ENCODE measurements around the gene NEXN. TPM values are rescaled to one million over a fixed set of nuclear protein-coding genes. Genes with fewer than 3 reads are reported as not detected.

The NEXN gene
- total and polyA plus RNA-seq, 2 of the 13 experiments (the other 11 are each of a cell fraction or from before 2014, with no cell fraction given): 0.07 to 0.97 TPM

DNA sequence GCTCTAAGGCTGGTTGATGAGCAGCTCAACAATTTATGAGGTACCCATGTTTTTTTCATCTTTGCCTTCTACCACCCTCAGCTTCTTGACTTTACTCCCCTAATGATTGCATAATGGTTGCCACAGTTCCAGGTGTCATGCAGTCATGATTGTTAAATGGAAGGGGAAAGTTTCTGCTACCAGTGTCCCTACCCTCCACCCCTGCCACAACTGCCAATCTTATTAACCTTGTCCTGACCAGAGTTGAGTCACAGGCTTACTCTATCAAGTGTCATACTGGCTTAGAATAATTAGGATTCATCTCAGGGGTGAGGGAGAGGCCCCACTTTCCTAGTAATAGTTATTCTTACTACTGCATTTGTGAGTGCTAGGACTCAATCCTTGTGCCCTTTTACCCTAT is 98.4 kb downstream of the NEXN start:
- no peak for DNase-seq (ENCODE audit: low spot score)
- Histone ChIP-seq H3K4me1 (ENCODE audit: insufficient read depth, low read length) (peaks cover 61% of the 10 kb centered on the region), H3K79me2 (ENCODE audit: insufficient read depth, low read length) (peaks cover 11% of the 10 kb centered on the region), H3K4me2 (ENCODE audit: low read depth, low read length) (no peak overlapping the region), H3K27me3 (ENCODE audit: control insufficient read depth in 1 of 2, insufficient read depth in 2 of 2, low read length in 2 of 2) (no peaks in the 10 kb centered on the region), H3K9ac (ENCODE audit: insufficient read depth, low read depth, low read length) (no peak overlapping the region), H3K27ac (ENCODE audit: extremely low read length, insufficient read depth, low read length) (no peak overlapping the region), H3K36me3 (replicated peaks in 1 of 2; ENCODE audit: control insufficient read depth in 1 of 2, insufficient read depth in 2 of 2, low read length in 2 of 2) (no peaks in the 10 kb centered on the region), H3K4me3 (replicated peaks in 1 of 3; ENCODE audit: insufficient read depth in 1 of 3, low read depth in 2 of 3, low read length in 3 of 3) (no peak overlapping the region), H3K9me3 (ENCODE audit: low read length) (no peaks in the 10 kb centered on the region), H2AFZ (ENCODE audit: low read length) (no peak overlapping the region), H4K20me1 (ENCODE audit: insufficient read depth, low read length) (no peaks in the 10 kb centered on the region; the same call in 1 of the 2 replicates)
- no peak for ATAC-seq
- ChIA-PET POLR2A (interaction anchor here (2.4 to 2.6 kb wide), 2 partner anchors 8 to 17 kb away, joined by 11 to 14 read pairs; partner anchors contain the start of genes DNAJB4 and FUBP1), CTCF (ENCODE audit: low intra/inter-chr PET ratio, low total read pairs) (no interaction called here)
- no peak for FAIRE-seq
- in situ Hi-C loops (cut with HindIII; ENCODE audit: extremely low pct_ligation_motif_present, low pct_unique_long_range_greater_than_20kb): no loop called here
- intact Hi-C loops (cut with micrococcal nuclease; ENCODE audit: unreplicated experiment): no loop called here
- TF ChIP-seq CEBPB (IDR thresholded peaks at IDR 0.05; ENCODE audit: borderline replicate concordance, low read depth, low read length): peak; percentile 47; the same call in 1 of the 2 replicates
- TF ChIP-seq CEBPG (CRISPR knock-in tag; IDR thresholded peaks at IDR 0.05): peak; percentile 33; the same call in 1 of the 2 replicates
- TF ChIP-seq IRF1 (CRISPR knock-in tag; IDR thresholded peaks at IDR 0.05; ENCODE audit: low read depth): no peak
- no peak for TF ChIP-seq ZNF792 (CRISPR knock-in tag; IDR thresholded peaks at IDR 0.05)
- TF ChIP-seq HMG20A (CRISPR knock-in tag; IDR thresholded peaks at IDR 0.05; ENCODE audit: borderline replicate concordance): no peak
- BruUV-seq (replicated peaks): no TSS peak

DNA sequence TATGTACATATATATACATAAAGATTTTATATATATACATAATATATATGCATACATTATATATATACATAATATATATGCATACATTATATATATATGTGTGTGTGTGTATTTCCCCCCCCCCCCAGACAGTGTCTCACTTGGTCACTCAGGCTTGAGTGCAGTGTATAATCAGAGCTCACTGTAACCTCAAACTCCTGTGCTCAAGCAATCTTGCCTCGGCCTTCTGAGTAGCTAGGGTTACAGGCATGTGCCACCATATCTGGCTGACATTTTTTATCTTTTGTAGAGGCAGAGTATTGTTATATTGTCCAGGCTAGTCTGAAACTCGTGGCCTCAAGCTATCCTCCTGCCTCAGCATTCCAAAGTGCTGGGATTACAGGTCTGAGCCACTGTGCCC is 99.5 kb downstream of the NEXN start:
- intact Hi-C loops (cut with micrococcal nuclease; ENCODE audit: unreplicated experiment): no loop called here
- no peaks in the 10 kb centered on the region; the same call in 1 of the 2 replicates for H4K20me1 ChIP-seq (ENCODE audit: insufficient read depth, low read length)
- no peak overlapping the region for H3K4me2 ChIP-seq (ENCODE audit: low read depth, low read length)
- DNase-seq (ENCODE audit: low spot score) (no peak), ATAC-seq (no peak), FAIRE-seq (no peak)
- BruUV-seq (replicated peaks): no TSS peak
- H3K79me2 ChIP-seq (ENCODE audit: insufficient read depth, low read length): peaks cover 7% of the 10 kb centered on the region
- in situ Hi-C loops (cut with HindIII; ENCODE audit: extremely low pct_ligation_motif_present, low pct_unique_long_range_greater_than_20kb): no loop called here
- peaks cover 55% of the 10 kb centered on the region for H3K4me1 ChIP-seq (ENCODE audit: insufficient read depth, low read length)
- POLR2A ChIA-PET: interaction anchor here (1.0 to 2.4 kb wide), 2 partner anchors 9 to 57 kb away, joined by 3 to 11 read pairs; partner anchors contain the start of gene FUBP1
- TF ChIP-seq, protein P1, sequence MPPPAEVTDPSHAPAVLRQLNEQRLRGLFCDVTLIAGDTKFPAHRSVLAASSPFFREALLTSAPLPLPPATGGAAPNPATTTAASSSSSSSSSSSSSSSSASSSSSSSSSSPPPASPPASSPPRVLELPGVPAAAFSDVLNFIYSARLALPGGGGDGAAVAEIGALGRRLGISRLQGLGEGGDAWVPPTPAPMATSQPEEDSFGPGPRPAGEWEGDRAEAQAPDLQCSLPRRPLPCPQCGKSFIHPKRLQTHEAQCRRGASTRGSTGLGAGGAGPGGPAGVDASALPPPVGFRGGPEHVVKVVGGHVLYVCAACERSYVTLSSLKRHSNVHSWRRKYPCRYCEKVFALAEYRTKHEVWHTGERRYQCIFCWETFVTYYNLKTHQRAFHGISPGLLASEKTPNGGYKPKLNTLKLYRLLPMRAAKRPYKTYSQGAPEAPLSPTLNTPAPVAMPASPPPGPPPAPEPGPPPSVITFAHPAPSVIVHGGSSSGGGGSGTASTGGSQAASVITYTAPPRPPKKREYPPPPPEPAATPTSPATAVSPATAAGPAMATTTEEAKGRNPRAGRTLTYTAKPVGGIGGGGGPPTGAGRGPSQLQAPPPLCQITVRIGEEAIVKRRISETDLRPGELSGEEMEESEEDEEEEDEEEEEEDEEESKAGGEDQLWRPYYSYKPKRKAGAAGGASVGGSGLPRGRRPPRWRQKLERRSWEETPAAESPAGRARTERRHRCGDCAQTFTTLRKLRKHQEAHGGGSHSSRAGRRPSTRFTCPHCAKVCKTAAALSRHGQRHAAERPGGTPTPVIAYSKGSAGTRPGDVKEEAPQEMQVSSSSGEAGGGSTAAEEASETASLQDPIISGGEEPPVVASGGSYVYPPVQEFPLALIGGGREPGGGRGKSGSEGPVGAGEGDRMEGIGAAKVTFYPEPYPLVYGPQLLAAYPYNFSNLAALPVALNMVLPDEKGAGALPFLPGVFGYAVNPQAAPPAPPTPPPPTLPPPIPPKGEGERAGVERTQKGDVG (CRISPR knock-in tag; IDR thresholded peaks at IDR 0.05; ENCODE audit: borderline replicate concordance): no peak
- TF ChIP-seq SMC3 (IDR thresholded peaks at IDR 0.05; ENCODE audit: low read length) (no peak), U2AF1 (optimal IDR thresholded peaks at IDR 0.05; ENCODE audit: low read depth, low read length) (no peak)
- H3K27me3 ChIP-seq (ENCODE audit: control insufficient read depth in 1 of 2, insufficient read depth in 2 of 2, low read length in 2 of 2): no peaks in the 10 kb centered on the region
- 100% methylated on average over 2 of the region's 2 CpGs for WGBS (ENCODE audit: low lambda C conversion rate)
- CTCF ChIA-PET (ENCODE audit: low intra/inter-chr PET ratio, low total read pairs): no interaction called here
- H3K36me3 ChIP-seq (replicated peaks in 1 of 2; ENCODE audit: control insufficient read depth in 1 of 2, insufficient read depth in 2 of 2, low read length in 2 of 2): no peaks in the 10 kb centered on the region
- no peak overlapping the region for H3K27ac ChIP-seq (ENCODE audit: extremely low read length, insufficient read depth, low read length)
- no peaks in the 10 kb centered on the region for H3K9me3 ChIP-seq (ENCODE audit: low read length)
- H2AFZ ChIP-seq (ENCODE audit: low read length): no peak overlapping the region
- H3K4me3 ChIP-seq (replicated peaks in 1 of 3; ENCODE audit: insufficient read depth in 1 of 3, low read depth in 2 of 3, low read length in 3 of 3): no peak overlapping the region
- no peak overlapping the region for H3K9ac ChIP-seq (ENCODE audit: insufficient read depth, low read depth, low read length)

Data from HepG2 (cell line).